ENCODE results near the gene CAPN15.

CAPN15 gene

DNA sequence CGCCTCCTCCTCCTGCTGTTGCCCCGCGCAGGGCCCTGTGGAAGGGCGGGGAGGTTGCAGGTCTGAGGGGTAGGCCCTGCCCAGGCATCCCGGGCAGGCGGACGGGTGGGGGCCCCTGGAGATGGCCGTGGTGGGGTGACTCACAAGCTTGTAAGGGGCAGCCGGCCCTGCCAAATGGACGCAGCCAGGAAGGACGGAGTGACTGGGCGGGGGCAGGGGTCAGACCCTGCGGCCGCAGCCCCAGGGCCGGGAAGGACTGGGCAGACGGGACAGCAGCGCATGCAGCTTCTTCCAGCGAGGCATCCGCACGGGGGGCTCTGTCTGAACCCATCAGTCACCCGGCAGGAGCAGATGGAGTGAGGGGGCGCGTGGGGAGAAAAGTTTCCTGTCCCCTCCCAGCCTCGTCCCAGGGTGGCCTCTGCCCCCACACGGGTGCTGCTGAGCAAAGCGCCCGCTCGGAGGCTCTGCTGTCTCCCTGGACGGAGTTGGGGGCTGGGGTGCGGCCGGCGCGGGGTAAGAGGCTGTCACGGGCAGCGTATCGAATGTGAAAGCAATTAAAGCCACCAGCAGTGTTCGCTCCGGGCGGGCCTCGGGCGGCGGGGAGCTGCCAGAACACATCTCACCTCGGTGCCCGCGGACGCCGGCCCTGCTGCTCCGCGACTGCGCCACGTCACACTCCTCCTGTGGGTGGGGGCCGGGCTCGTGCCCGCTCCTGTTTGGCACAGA lies 27.3 kb downstream of the CAPN15 start:
- H3K4me1 ChIP-seq (ENCODE audit: insufficient read depth, low read length): no peaks in the 10 kb centered on the region
- H3K27ac ChIP-seq (ENCODE audit: low read length): no peak overlapping the region
- no peaks in the 10 kb centered on the region for H3K9me3 ChIP-seq (ENCODE audit: insufficient read depth, low read depth, low read length)
- H3K36me3 ChIP-seq (ENCODE audit: insufficient read depth, low read depth, low read length): no peaks in the 10 kb centered on the region
- H3K4me3 ChIP-seq (ENCODE audit: low read length): no peak overlapping the region
- H3K27me3 ChIP-seq (ENCODE audit: insufficient read depth, low read length): peaks cover 20% of the 10 kb centered on the region
- no peak overlapping the region for H3K9ac ChIP-seq (ENCODE audit: low read depth, low read length)

DNA sequence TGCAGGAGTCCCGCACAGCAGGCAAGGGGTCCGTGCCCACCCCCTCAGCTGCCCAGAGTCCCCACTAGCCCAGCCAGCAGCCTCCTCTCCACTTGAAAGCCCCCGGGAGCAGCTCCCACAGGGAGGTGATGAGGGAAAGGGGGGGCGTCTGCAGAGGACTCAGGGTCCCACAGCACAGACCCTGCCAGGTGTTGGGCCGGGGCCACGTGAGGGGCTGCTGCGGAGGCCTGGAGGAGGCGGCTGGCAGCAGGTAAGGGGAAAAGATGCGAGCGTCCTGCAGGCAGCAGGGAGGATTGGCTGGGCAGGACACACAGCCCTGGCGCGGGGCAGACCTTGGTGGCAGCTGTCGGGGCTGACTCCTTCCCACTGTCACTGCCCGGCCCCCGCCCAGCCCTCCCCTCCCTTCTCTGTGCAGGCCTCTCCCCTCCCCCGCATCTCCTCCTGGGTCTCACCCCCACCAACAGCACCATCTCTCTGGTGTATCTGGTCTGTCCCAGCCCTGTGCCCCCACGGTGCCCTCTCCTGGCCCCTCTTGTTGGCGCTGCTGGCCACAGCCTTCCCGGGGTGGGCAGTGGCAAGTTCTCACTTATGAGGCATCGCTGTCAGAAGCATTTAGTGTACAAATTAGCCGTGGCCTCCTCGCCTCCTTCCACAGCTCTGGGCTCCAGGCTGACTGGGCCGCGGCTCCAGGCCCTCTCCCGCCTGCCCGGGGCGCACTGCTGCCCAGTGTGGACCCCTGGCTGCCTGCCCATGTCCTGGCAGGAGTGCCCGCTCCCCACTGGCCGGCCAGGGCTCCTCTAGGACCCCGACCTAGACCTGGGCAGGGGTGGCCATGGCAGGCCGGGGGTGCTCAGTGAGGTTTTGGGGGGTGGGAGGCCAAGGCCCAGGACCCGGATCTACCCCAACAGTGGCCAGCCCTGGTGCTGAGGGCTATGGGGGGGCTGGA lies 28.3 kb downstream of the CAPN15 start:
- H3K27ac ChIP-seq (ENCODE audit: low read length): no peak overlapping the region
- H3K36me3 ChIP-seq (ENCODE audit: insufficient read depth, low read depth, low read length): no peaks in the 10 kb centered on the region
- H3K4me3 ChIP-seq (ENCODE audit: low read length): no peak overlapping the region
- H3K9me3 ChIP-seq (ENCODE audit: insufficient read depth, low read depth, low read length): no peaks in the 10 kb centered on the region
- H3K4me1 ChIP-seq (ENCODE audit: insufficient read depth, low read length): no peaks in the 10 kb centered on the region
- peaks cover 28% of the 10 kb centered on the region for H3K27me3 ChIP-seq (ENCODE audit: insufficient read depth, low read length)
- no peak overlapping the region for H3K9ac ChIP-seq (ENCODE audit: low read depth, low read length)

DNA sequence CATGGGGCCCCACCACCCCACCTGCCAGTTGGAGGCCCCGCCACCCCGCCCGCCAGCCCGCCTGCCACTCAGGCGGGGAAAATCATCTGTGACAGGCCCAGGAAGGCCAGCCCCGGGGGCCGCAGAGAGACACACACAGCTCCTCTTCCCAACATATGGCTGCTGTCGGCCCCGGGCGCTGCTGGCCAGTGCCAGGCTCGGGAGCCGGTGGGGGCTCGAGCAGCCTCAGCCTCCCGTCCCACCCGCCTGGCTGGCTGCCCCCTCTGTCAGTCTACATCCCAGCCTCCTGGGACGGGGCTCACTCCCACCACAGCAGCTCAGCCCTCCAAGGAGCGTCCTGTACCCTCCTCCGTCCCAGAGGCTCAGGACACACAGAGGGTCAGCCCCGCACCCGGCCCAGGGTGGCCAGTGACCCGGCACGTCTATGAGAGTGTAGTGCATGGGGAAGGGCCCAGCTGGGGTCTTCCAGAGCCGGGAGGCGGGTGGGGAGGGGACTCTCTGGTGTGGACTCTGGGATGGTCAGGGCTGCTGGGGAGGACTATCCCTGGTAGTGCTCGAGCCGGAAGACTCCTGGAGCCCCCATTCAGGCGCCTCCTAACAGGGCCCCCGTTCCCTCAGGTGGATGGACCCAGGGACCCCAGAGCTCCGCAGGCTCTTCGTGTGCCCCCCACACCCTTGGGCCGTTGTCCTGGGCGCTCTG lies 29.1 kb downstream of the CAPN15 start:
- Histone ChIP-seq H3K27me3 (ENCODE audit: insufficient read depth, low read length) (peaks cover 36% of the 10 kb centered on the region), H3K36me3 (ENCODE audit: insufficient read depth, low read depth, low read length) (no peaks in the 10 kb centered on the region), H3K27ac (ENCODE audit: low read length) (no peak overlapping the region), H3K4me1 (ENCODE audit: insufficient read depth, low read length) (no peaks in the 10 kb centered on the region), H3K4me3 (ENCODE audit: low read length) (no peak overlapping the region), H3K9me3 (ENCODE audit: insufficient read depth, low read depth, low read length) (no peaks in the 10 kb centered on the region), H3K9ac (ENCODE audit: low read depth, low read length) (no peak overlapping the region)

DNA sequence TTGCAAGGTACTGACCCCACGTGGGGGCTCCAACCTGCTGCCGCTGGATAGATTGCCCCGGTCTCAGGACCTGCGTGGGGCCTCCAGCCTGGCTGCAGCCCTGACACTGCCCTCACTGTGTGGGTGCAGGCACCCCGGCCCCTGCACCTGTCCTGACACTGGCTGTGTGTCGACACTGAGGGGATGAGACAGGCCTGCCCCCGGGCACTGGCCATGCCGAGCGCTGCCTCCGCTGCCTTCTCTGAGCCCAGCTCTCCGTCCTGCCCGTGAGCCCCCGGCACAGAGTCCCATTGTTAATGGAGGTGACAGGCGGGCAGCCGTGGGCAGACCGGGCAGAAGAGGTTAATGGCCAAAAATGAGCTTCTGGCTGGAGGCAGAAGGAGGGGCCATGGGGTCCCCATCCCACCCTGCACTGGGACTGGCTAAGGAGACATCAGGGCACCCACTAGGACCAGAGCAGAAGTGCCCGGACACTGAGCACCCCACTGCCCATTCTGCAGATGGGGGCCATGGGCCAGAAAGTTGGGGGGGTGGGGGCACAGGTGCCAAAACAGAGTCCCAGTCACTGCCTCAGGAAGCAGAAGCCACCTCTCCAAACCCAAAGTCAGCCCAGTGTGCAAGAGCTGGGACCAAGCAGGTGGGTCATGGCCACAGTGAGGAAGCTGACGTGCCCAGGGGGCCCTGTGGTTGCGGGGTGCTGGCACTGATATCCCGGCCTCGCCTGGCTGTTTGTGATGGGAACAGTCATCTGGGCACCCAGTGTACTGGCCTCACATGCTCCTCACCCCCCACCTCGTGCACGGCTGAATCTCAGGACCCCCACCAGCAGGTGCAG lies 30.2 kb downstream of the CAPN15 start:
- Histone ChIP-seq H3K27ac (ENCODE audit: low read length) (no peak overlapping the region), H3K9ac (ENCODE audit: low read depth, low read length) (no peak overlapping the region), H3K9me3 (ENCODE audit: insufficient read depth, low read depth, low read length) (no peaks in the 10 kb centered on the region), H3K27me3 (ENCODE audit: insufficient read depth, low read length) (peaks cover 47% of the 10 kb centered on the region), H3K4me1 (ENCODE audit: insufficient read depth, low read length) (no peaks in the 10 kb centered on the region), H3K36me3 (ENCODE audit: insufficient read depth, low read depth, low read length) (no peaks in the 10 kb centered on the region), H3K4me3 (ENCODE audit: low read length) (no peak overlapping the region)

DNA sequence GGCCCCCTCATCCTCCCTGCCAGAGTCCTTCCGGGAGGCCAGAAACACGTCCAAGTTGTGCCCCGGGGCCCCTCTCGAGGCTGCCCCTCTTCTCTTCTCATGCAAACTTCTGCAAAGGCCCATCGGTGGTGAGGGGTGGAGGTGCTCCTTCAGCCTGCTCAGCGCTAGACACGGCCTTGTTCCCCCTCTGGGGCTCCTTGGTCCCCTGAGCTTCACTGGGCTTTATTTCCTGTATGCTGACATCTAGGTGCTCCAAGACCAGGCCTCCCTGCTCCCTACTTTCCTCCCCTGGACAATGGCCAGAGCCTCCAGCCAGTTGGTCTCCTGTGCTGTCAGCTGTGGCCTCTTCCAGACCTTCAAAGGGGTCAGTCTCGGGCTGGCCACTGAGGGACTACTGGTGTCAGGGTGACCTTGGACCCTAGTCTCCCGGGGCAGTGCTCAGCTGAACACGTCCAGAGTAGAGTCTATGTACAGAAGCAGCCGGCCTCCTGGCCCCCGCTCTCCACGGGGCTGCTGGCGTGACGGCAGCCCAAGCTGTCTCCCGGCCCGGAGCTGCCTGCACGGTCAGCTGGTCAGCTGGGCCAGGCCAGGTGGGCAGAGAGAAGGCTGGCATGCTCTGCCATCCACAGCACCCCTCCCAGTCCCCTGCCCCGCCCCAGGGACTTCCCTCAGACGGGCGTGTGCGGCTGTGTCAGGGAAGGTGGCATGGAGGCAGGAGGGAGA lies 30.9 kb downstream of the CAPN15 start:
- peaks cover 49% of the 10 kb centered on the region for H3K27me3 ChIP-seq (ENCODE audit: insufficient read depth, low read length)
- H3K4me1 ChIP-seq (ENCODE audit: insufficient read depth, low read length): no peaks in the 10 kb centered on the region
- no peak overlapping the region for H3K27ac ChIP-seq (ENCODE audit: low read length)
- no peak overlapping the region for H3K9ac ChIP-seq (ENCODE audit: low read depth, low read length)
- no peaks in the 10 kb centered on the region for H3K9me3 ChIP-seq (ENCODE audit: insufficient read depth, low read depth, low read length)
- no peak overlapping the region for H3K4me3 ChIP-seq (ENCODE audit: low read length)
- no peaks in the 10 kb centered on the region for H3K36me3 ChIP-seq (ENCODE audit: insufficient read depth, low read depth, low read length)

DNA sequence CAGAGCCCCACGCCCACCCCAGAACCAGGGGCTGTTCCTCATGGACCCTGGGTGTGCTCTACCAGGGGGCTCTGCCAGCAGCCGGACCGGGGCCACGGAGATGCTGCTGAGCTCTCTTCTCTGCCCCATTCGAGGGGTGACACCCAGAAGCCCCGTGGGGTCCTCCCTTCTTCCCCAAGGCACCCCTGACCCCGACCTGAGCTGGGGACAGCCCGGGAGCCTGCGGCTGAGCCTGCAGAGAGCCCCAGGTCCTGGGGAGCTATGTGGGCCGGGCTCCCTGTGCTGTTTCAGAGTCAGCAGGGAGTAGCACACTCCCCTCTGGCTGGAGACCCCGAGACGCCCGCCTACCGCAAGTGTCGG lies 31.5 kb downstream of the CAPN15 start:
- Histone ChIP-seq H3K36me3 (ENCODE audit: insufficient read depth, low read depth, low read length) (no peaks in the 10 kb centered on the region), H3K27me3 (ENCODE audit: insufficient read depth, low read length) (peaks cover 49% of the 10 kb centered on the region), H3K4me3 (ENCODE audit: low read length) (no peak overlapping the region), H3K27ac (ENCODE audit: low read length) (no peak overlapping the region), H3K4me1 (ENCODE audit: insufficient read depth, low read length) (no peaks in the 10 kb centered on the region), H3K9me3 (ENCODE audit: insufficient read depth, low read depth, low read length) (no peaks in the 10 kb centered on the region), H3K9ac (ENCODE audit: low read depth, low read length) (no peak overlapping the region)

DNA sequence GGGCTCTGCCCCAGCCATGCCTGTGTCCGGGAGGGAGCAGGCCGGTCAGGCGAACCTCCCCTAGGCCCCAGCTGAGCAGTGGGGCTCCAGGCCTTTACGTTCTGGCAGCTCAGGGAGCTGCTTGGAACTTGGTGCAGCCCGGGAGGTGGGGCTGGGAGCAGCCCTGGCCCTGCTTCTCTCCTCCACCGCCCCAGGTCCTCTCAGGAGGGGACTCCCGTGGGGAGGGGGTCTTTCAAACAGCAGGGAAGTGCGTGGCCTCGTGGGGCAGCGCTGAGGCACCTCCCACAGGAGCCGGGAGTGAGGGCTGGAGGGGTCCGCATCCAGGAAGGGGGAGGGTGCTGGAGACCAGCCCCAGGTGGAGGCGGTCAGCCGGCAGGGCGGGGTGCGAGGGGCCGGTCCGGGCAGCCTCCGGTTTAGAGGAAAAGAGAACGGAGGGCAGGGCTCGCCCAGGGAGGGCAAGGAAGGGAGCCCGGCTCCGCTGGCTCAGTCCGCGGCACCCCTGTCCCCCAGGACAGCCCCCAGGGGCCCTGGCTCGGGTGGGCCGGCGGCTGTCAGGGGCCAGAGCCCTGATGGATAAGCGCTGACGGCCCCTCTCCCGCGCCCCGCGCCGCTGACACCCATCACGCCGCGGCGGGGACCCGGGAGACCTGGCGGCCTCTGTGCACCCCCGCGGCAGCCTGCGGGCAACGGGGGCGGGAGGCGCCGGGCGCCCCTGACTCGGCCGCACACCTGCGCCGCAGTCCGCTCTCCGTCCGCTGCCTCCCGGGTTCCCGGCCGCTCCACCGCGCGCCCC lies 32.1 kb downstream of the CAPN15 start:
- Histone ChIP-seq H3K4me3 (ENCODE audit: low read length) (no peak overlapping the region), H3K9me3 (ENCODE audit: insufficient read depth, low read depth, low read length) (no peaks in the 10 kb centered on the region), H3K9ac (ENCODE audit: low read depth, low read length) (no peak overlapping the region)

DNA sequence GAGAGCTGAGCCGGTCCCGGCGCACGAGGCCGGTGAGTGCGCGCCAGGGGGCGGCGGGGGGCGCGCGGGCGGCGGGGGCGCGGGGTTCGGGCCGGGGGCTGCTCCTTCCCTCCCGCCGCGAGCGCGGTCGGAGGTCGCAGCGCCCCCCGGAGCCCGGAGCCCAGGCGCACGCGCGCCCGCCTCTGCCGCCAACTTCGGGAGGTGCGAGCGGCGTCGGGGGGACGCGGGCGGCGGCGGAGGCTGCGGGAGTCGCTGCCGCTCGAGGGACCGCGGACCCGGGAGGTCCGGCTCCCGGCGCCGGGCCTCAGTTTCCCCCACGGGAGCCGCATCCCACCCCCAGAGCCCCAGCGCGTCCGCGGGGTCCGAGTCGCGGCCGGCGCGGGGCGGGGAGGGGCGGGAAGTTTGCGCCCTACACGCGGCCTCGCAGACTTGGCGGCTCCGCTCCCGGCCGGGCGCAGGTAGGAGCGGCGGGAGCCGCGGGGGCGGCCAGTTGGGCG lies 32.7 kb downstream of the CAPN15 start, which contains the start of gene PRR35:
TSS of gene PRR35 (plus strand) at position 191 of the 497 bp plus-strand sequence. CDS start 2,901 bp downstream, outside the sequence.
- no peak within 1 kb of the TSS for H3K27ac ChIP-seq (ENCODE audit: low read length)
- peaks cover 49% of the 10 kb centered on the region for H3K27me3 ChIP-seq (ENCODE audit: insufficient read depth, low read length)
- H3K4me1 ChIP-seq (ENCODE audit: insufficient read depth, low read length): no peaks in the 10 kb centered on the region
- H3K9me3 ChIP-seq (ENCODE audit: insufficient read depth, low read depth, low read length): no peaks in the 10 kb centered on the region
- no peaks in the 10 kb centered on the region for H3K36me3 ChIP-seq (ENCODE audit: insufficient read depth, low read depth, low read length)
- H3K9ac ChIP-seq (ENCODE audit: low read depth, low read length): no peak within 1 kb of the TSS
- no peak within 1 kb of the TSS for H3K4me3 ChIP-seq (ENCODE audit: low read length)

More for the DNA sequence above, 32.1 kb downstream of the CAPN15 start:
- Histone ChIP-seq H3K27me3 (ENCODE audit: insufficient read depth, low read length) (peaks cover 49% of the 10 kb centered on the region), H3K27ac (ENCODE audit: low read length) (no peak overlapping the region), H3K4me1 (ENCODE audit: insufficient read depth, low read length) (no peaks in the 10 kb centered on the region), H3K36me3 (ENCODE audit: insufficient read depth, low read depth, low read length) (no peaks in the 10 kb centered on the region)

DNA sequence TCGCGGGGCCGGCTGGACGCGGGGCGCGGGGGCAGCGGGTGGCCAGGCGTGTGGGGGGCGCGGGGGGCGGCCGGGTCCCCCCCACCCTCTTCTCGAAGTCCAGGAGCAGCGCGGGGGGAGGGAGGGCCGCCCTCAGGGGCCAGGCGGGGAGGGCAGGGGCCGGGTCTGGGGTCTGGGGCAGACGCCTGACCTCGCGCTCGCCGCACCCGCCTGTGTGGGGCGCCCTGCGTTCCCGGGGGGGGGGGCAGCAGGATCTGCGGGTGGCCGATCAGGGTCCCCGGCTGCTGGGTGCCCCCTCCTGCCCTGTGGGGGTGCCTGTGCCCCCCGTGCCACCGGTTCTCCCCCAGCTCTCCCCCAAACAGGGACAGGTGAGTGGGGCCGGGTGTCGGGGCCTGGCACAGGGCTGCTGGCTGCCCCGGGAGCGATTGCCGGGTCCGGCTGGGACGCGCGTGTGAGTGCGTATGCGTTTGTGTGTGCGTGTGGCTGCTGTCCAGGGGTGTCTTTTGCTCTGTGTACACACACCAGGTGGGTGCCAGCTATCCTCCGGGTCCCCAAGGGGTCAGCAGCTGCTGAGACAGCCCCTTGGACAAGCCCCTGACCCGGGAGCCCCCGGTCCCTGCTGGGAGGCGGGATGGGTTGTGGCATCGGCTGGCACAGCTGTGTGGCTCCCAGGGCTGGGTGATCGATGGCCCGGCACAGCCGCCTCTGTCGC lies 33.3 kb downstream of the CAPN15 start:
- no peaks in the 10 kb centered on the region for H3K36me3 ChIP-seq (ENCODE audit: insufficient read depth, low read depth, low read length)
- peaks cover 49% of the 10 kb centered on the region for H3K27me3 ChIP-seq (ENCODE audit: insufficient read depth, low read length)
- no peak overlapping the region for H3K9ac ChIP-seq (ENCODE audit: low read depth, low read length)
- no peak overlapping the region for H3K27ac ChIP-seq (ENCODE audit: low read length)
- H3K4me3 ChIP-seq (ENCODE audit: low read length): no peak overlapping the region
- H3K4me1 ChIP-seq (ENCODE audit: insufficient read depth, low read length): no peaks in the 10 kb centered on the region
- H3K9me3 ChIP-seq (ENCODE audit: insufficient read depth, low read depth, low read length): no peaks in the 10 kb centered on the region

All from iPS-20b (cell line).